Left lung (tissue), 10 donors: Measurements from ENCODE around the gene BHLHA15. TPM values are rescaled to one million over a fixed set of nuclear protein-coding genes. Genes with fewer than 3 reads are reported as not detected.

Source experiments
- ATAC-seq: fragments of 200-7000 bp; cut with Tn5 transposase; one replicate; pipeline ENCODE4 v1.9.1; 2020; ENCODE audit warnings: moderate library complexity
- DNase-seq, 4 donors: peaks; one replicate each; pipeline ENCODE4 v3.0.0-alpha.2; 2013 to 2020
- H3K27ac ChIP-seq, 2 donors: fragments of 200-600 bp; sonication (generic) in 1 of 2; one replicate each; pipeline versions ENCODE4 v1.5.0 to v1.8.0; 2020 to 2021
- H3K27me3 ChIP-seq, 2 donors: fragments of 200-600 bp; sonication (generic) in 1 of 2; one replicate each; pipeline versions ENCODE4 v1.5.0 to v1.8.0; 2020 to 2021
- H3K36me3 ChIP-seq, 2 donors: fragments of 200-600 bp; sonication (generic) in 1 of 2; one replicate each; pipeline versions ENCODE4 v1.5.0 to v1.8.0; 2020 to 2021
- H3K4me1 ChIP-seq, 2 donors: fragments of 200-600 bp; one replicate each; pipeline ENCODE4 v1.8.0; 2021
- H3K4me3 ChIP-seq, 2 donors: fragments of 200-600 bp; sonication (generic) in 1 of 2; one replicate each; pipeline versions ENCODE4 v1.5.0 to v1.8.0; 2020 to 2021; ENCODE audit warnings: mild to moderate bottlenecking in 1 of 2
- H3K9me3 ChIP-seq, 2 donors: fragments of 200-600 bp; sonication (generic) in 1 of 2; one replicate each; pipeline versions ENCODE4 v1.5.0 to v1.8.0; 2020 to 2021
- CTCF ChIP-seq, 2 donors: fragments of 200-600 bp; sonication (generic) in 1 of 2; IDR thresholded peaks; one replicate each; pipeline versions ENCODE4 v1.5.0 to v1.8.0; 2021; ENCODE audit warnings: antibody characterized with exemption in 2 of 2
- intact Hi-C, 2 donors: fragments of 100-400 bp; cut with DNase I; formaldehyde crosslinking; loops; one replicate each; pipeline versions ENCODE4 v1.11.2 to v1.14.2; 2022
- polyA plus RNA-seq, 6 donors: library from polyadenylated mRNA; unstranded; fragments of 120-200 nt; gene quantifications; one replicate each; pipeline ENCODE4 v1.2.1, GENCODE V29; 2013; ENCODE audit not compliant: insufficient read length in 6 of 6
- total RNA-seq, 2 donors: library from RNA; stranded (reverse); fragmentation: NEBNext Ultra II Directional; extraction: Animal tissue kit (Norgen Biotek cat#: 25700); gene quantifications; one replicate each; pipeline ENCODE4 v1.2.1, GENCODE V29; 2021
- donor health status: DM: no; HTN: yes; CAD: no.
- donor health status: DM: no; HTN: no; CAD: no.

The BHLHA15 gene
- total and polyA plus RNA-seq, 8 donors, result 0.44 to 2.4 (median 0.86) TPM; not detected in 1

- Histone ChIP-seq H3K36me3 (peaks cover 0 to 49% of the 10 kb centered on the region in 2 donors), H3K4me3 (no peak overlapping the region), H3K9me3 (no peaks in the 10 kb centered on the region), H3K4me1 (peaks cover 0 to 17% of the 10 kb centered on the region in 2 donors), H3K27ac (no peak overlapping the region), H3K27me3 (peaks cover 0 to 19% of the 10 kb centered on the region in 2 donors)
- DNase-seq (peak in 1 of 4 donors; percentile 14), ATAC-seq (no peak)
- intact Hi-C loops, result no loop called here
- TF ChIP-seq CTCF (IDR thresholded peaks at IDR 0.05), result no peak
These were observed 4.5 kb upstream of the BHLHA15 start for GRCh38 chr7:98206451-98207330.

GRCh38 chr7:98209166-98209920 lies 1.9 kb upstream of the BHLHA15 start:
- H3K4me3 ChIP-seq, result no peak overlapping the region
- no peak for TF ChIP-seq CTCF (IDR thresholded peaks at IDR 0.05)
- no peaks in the 10 kb centered on the region for H3K9me3 ChIP-seq
- peaks cover 0 to 8% of the 10 kb centered on the region in 2 donors for H3K4me1 ChIP-seq
- H3K36me3 ChIP-seq, result peaks cover 0 to 35% of the 10 kb centered on the region in 2 donors
- intact Hi-C loops, result no loop called here
- ATAC-seq, result no peak
- H3K27me3 ChIP-seq, result peaks cover 0 to 28% of the 10 kb centered on the region in 2 donors
- DNase-seq, result peak in 2 of 4 donors; percentile 13 to 24
- no peak overlapping the region for H3K27ac ChIP-seq

- Histone ChIP-seq H3K27me3 (peaks cover 0 to 28% of the 10 kb centered on the region in 2 donors), H3K4me1 (peaks cover 0 to 8% of the 10 kb centered on the region in 2 donors), H3K4me3 (peak overlapping the region; percentile 11 to 13), H3K27ac (no peak overlapping the region), H3K36me3 (peaks cover 0 to 32% of the 10 kb centered on the region in 2 donors), H3K9me3 (no peaks in the 10 kb centered on the region)
- ATAC-seq (peak; percentile 39), DNase-seq (peak in 2 of 4 donors; percentile 35 to 80)
- no peak for TF ChIP-seq CTCF (IDR thresholded peaks at IDR 0.05)
- intact Hi-C loops, result no loop called here
These were observed 572 bp upstream of the BHLHA15 start for GRCh38 chr7:98210513-98211220.

GRCh38 chr7:98211676-98212531 lies 665 bp downstream of the BHLHA15 start:
- H3K36me3 ChIP-seq, result peaks cover 0 to 32% of the 10 kb centered on the region in 2 donors
- TF ChIP-seq CTCF (IDR thresholded peaks at IDR 0.05), result no peak
- intact Hi-C loops, result no loop called here
- DNase-seq (peak in 2 of 4 donors; percentile 31 to 74), ATAC-seq (peak; percentile 23)
- peaks cover 0 to 8% of the 10 kb centered on the region in 2 donors for H3K4me1 ChIP-seq
- no peak overlapping the region for H3K27ac ChIP-seq
- no peaks in the 10 kb centered on the region for H3K9me3 ChIP-seq
- peak overlapping the region; percentile 17 to 32 for H3K4me3 ChIP-seq
- peaks cover 0 to 28% of the 10 kb centered on the region in 2 donors for H3K27me3 ChIP-seq
